Measurements from ENCODE around the gene NFILZ.

NFILZ gene

DNA sequence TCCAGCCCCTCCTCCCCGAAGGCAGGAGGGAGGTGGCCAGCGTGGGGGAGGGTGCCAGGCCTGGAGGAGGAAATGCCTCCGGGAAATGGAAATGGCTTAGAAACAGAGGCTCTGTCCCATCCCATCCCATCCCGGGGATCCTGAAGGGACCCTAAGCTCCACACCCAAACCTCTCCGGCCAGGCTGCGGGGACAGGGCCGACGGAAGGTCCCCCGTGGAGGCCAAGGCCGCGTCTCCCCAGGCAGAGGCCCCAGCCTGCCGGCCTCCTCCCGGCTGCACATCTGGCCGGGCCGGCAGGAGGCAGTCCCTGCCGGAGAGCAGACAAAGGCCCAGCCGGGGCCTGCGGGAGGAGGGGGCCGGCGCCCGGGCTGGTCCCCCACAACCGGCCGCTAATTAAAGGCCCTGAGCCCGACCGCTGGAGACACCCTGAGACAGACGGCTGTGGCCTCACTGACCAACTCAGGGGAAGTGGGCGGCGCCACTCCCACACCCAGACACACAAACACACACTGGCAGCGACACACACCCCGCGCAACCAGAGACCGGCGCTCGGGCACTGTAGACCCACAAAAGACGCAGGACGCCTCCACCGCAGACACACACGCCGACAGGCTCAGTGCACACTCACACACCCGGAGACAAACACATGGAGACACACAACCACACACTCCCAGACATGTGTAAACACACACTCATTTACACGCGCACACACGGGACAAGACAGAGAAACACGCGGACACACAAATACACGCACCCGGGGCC, 21.0 kb upstream of the NFILZ start:
- no peak overlapping the region for H3K4me2 ChIP-seq (ENCODE audit: low read length)

GRCh38 chr19:8610041-8610935, 20.1 kb upstream of the NFILZ start, which contains the start of gene ADAMTS10:
TSS of gene ADAMTS10 (minus strand) at chr19:8610715. CDS start at chr19:8605710, 5,005 bp downstream.
- Histone ChIP-seq H4K20me1 (ENCODE audit: insufficient read depth, low read length) (no peaks in the 10 kb centered on the region), H3K27ac (ENCODE audit: low read length) (no peak within 1 kb of the TSS), H3K79me2 (ENCODE audit: low read length) (no peaks in the 10 kb centered on the region), H3K4me2 (ENCODE audit: low read length) (no peak within 1 kb of the TSS), H3K27me3 (ENCODE audit: low read depth, low read length) (no peaks in the 10 kb centered on the region), H3K4me3 (ENCODE audit: low read length) (no peak within 1 kb of the TSS), H3K4me1 (ENCODE audit: low read length) (no peaks in the 10 kb centered on the region), H2AFZ (ENCODE audit: low read depth, low read length) (no peak within 1 kb of the TSS), H3K9me3 (ENCODE audit: insufficient read depth, low read length) (no peaks in the 10 kb centered on the region), H3K36me3 (replicated peaks; ENCODE audit: low read depth, low read length) (no peaks in the 10 kb centered on the region), H3K9ac (ENCODE audit: low read length) (no peak within 1 kb of the TSS)
- TF ChIP-seq, protein P1, sequence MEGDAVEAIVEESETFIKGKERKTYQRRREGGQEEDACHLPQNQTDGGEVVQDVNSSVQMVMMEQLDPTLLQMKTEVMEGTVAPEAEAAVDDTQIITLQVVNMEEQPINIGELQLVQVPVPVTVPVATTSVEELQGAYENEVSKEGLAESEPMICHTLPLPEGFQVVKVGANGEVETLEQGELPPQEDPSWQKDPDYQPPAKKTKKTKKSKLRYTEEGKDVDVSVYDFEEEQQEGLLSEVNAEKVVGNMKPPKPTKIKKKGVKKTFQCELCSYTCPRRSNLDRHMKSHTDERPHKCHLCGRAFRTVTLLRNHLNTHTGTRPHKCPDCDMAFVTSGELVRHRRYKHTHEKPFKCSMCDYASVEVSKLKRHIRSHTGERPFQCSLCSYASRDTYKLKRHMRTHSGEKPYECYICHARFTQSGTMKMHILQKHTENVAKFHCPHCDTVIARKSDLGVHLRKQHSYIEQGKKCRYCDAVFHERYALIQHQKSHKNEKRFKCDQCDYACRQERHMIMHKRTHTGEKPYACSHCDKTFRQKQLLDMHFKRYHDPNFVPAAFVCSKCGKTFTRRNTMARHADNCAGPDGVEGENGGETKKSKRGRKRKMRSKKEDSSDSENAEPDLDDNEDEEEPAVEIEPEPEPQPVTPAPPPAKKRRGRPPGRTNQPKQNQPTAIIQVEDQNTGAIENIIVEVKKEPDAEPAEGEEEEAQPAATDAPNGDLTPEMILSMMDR (IDR thresholded peaks at IDR 0.05; ENCODE audit: low read depth, low read length) = no peak

More for the DNA sequence above, 21.0 kb upstream of the NFILZ start:
- Histone ChIP-seq H4K20me1 (ENCODE audit: insufficient read depth, low read length) (no peaks in the 10 kb centered on the region), H3K79me2 (ENCODE audit: low read length) (no peaks in the 10 kb centered on the region), H3K9ac (ENCODE audit: low read length) (no peak overlapping the region), H3K27ac (ENCODE audit: low read length) (no peak overlapping the region), H3K4me3 (ENCODE audit: low read length) (no peak overlapping the region), H3K36me3 (replicated peaks; ENCODE audit: low read depth, low read length) (no peaks in the 10 kb centered on the region), H3K27me3 (ENCODE audit: low read depth, low read length) (no peaks in the 10 kb centered on the region), H3K9me3 (ENCODE audit: insufficient read depth, low read length) (no peaks in the 10 kb centered on the region; the same call in 1 of the 2 replicates), H3K4me1 (ENCODE audit: low read length) (no peaks in the 10 kb centered on the region), H2AFZ (ENCODE audit: low read depth, low read length) (no peak overlapping the region)
- TF ChIP-seq EZH2phosphoT487 (IDR thresholded peaks at IDR 0.05; ENCODE audit: low read depth) = no peak
- TF ChIP-seq, protein P1 (IDR thresholded peaks at IDR 0.05; ENCODE audit: low read depth, low read length) = no peak

- Histone ChIP-seq H3K9ac (ENCODE audit: low read length) (no peak overlapping the region), H2AFZ (ENCODE audit: low read depth, low read length) (no peak overlapping the region), H4K20me1 (ENCODE audit: insufficient read depth, low read length) (no peaks in the 10 kb centered on the region), H3K4me3 (ENCODE audit: low read length) (no peak overlapping the region), H3K4me1 (ENCODE audit: low read length) (no peaks in the 10 kb centered on the region), H3K36me3 (replicated peaks; ENCODE audit: low read depth, low read length) (no peaks in the 10 kb centered on the region), H3K27me3 (ENCODE audit: low read depth, low read length) (no peaks in the 10 kb centered on the region), H3K79me2 (ENCODE audit: low read length) (no peaks in the 10 kb centered on the region), H3K9me3 (ENCODE audit: insufficient read depth, low read length) (no peaks in the 10 kb centered on the region), H3K27ac (ENCODE audit: low read length) (no peak overlapping the region), H3K4me2 (ENCODE audit: low read length) (no peak overlapping the region)
- TF ChIP-seq EZH2phosphoT487 (IDR thresholded peaks at IDR 0.05; ENCODE audit: low read depth) = no peak
- TF ChIP-seq, protein P1 (IDR thresholded peaks at IDR 0.05; ENCODE audit: low read depth, low read length) = no peak
Observed at GRCh38 chr19:8610936-8611300, 19.5 kb upstream of the NFILZ start.

GRCh38 chr19:8611391-8611876, 19.0 kb upstream of the NFILZ start:
- H2AFZ ChIP-seq (ENCODE audit: low read depth, low read length) = no peak overlapping the region
- no peak overlapping the region for H3K9ac ChIP-seq (ENCODE audit: low read length)
- no peak overlapping the region for H3K4me3 ChIP-seq (ENCODE audit: low read length)
- H3K36me3 ChIP-seq (replicated peaks; ENCODE audit: low read depth, low read length) = no peaks in the 10 kb centered on the region
- H3K4me1 ChIP-seq (ENCODE audit: low read length) = no peaks in the 10 kb centered on the region
- H3K27me3 ChIP-seq (ENCODE audit: low read depth, low read length) = no peaks in the 10 kb centered on the region
- no peaks in the 10 kb centered on the region for H3K79me2 ChIP-seq (ENCODE audit: low read length)
- no peak overlapping the region for H3K27ac ChIP-seq (ENCODE audit: low read length)
- no peaks in the 10 kb centered on the region for H3K9me3 ChIP-seq (ENCODE audit: insufficient read depth, low read length)
- H3K4me2 ChIP-seq (ENCODE audit: low read length) = no peak overlapping the region
- H4K20me1 ChIP-seq (ENCODE audit: insufficient read depth, low read length) = no peaks in the 10 kb centered on the region
- TF ChIP-seq EZH2phosphoT487 (IDR thresholded peaks at IDR 0.05; ENCODE audit: low read depth) = no peak
- TF ChIP-seq, protein P1 (IDR thresholded peaks at IDR 0.05; ENCODE audit: low read depth, low read length) = no peak
